ENCODE measurements around the gene LRFN3.
"Not testable (repeated sequence)": the region's sequence is repeated elsewhere in the genome, so short reads cannot be mapped to it uniquely, and the experiment has no call there.

Gene LRFN3

DNA sequence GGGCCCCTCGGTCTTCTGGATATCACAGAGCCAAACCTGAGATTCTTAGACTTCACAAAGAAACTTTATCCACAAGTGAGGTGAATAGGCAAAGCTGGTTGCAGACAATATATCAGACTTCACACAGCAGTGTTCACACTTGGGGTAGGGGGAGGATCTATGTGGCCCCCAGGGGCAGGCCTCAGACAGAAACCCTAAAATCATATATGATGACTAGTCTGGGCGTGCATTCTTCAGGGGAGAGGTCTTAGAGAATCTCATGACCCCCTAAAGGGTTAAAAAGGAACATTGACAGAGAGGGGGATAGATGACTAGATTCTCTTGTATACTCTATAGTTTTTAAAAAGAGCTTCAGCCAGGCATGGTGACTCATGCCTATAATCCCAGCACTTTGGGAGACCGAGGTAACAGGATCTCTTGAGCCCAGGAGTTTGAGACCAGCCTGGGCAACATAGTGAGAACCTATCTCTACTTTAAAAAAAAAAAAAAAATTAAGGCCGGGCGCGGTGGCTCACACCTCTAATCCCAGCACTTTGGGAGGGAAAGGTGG is 30.9 kb upstream of the LRFN3 start:
- no peak for DNase-seq

DNA sequence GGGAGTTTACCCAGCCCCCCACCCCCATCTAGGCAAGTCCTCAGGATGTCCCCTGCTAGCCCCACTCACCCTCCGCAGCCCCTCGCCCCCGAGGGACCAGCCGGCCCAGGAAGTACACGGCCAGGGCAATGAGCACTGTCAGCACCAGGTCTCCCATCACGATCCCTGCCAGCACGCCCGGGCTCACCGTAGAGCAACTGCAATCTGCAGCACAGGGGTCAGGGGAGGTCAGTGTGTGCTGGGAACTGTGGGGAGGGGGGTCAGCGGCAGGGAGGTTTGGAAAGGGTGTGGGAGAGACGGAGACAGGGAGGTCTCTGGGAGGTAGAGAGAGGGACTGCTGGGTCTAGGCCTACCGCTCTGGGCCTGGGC is 28.8 kb upstream of the LRFN3 start:
- no peak for DNase-seq

DNA sequence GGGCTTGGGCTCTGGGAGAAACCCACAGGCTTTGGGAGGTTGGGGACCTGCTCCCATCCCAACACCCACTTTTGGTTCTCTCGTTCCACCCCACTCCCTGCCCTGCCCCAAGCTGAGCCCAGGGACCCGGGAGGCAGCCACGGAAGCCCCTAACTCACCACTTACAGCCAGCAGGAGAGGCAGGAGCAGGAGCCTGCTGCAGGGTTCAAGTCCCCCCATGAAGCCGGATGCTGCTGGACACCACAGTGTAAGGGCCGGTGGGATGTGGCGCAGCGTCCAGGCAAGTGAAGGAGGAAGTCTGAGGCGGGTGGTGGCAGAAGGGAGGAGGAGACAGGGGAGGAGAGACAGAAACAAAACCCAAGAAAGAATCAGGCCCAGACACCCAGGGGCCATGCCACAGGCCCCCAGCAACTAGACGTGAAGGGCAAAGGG is 28.1 kb upstream of the LRFN3 start, which contains the start of gene TYROBP:
Gene TYROBP (minus strand): TSS at position 286 of the 432 bp plus-strand sequence. CDS start 67 bp downstream, at position 219.
- DNase-seq: no peak

DNA sequence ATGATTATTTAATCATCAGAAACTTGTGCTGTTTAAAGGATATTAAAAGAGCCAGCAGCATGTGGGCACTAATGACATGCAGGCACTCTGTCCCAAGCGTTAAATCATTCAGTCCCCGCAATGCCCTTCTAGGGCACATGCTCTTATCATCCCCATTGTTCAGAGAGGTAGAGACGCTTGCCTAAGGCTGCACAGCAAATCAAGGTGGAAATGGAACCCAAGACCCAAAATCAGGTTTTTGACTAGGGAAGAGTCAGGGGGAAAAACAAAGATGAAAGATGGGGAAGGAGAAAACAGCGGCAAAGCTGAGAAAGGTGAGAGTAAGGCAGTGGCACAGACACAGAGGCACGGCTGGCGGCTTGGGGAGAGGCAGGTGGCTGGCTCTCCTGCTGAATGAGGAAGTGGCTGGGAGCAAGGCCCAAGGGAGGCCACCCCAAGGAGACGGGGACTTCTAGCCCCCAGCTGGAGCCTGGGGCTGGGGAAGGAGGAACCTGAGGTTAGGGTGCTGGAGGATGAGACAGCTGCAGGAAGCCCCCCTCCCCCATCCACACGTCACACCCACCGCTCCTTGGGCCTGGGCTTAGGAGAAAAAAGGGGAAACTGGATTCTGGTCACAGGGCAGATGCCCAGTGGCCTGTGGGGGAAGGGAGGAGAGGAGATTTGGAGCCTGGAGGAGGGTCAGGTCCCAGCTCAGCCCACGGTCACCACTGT is 27.0 kb upstream of the LRFN3 start:
- no peak for DNase-seq

DNA sequence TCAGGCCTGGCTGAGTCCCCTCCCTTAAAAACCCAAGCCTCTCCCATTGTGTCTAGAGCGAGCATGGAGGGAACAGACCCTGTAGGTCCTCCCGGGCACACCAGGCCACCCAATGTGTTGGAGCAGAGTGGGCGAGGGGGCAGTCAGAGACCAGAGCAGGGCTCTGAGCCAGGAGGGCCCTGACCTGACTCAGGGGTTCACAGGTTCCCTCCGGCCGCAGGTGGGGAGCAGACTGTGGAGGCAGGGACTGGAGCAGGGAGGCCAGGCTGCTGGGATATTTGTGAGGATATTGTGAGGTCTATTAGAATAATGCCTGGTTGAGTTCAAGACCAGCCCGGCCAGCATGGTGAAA is 26.5 kb upstream of the LRFN3 start:
- no peak for DNase-seq

DNA sequence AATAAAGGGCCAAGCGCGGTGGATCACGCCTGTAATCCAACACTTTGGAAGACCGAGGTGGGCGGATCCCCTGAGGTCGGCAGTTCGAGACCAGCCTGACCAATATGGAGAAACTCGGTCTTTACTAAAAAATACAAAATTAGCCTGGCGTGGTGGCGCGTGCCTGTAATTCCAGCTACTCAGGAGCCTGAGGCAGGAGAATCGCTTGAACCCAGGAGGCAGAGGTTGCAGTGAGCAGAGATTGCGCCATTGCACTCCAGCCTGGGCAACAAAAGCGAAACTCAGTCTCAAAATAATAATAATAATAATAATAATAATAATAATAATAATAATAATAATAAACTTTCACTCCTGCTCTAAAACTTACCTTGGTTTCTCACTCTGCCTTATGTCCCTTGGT is 25.8 kb upstream of the LRFN3 start:
- DNase-seq: not testable (repeated sequence)

DNA sequence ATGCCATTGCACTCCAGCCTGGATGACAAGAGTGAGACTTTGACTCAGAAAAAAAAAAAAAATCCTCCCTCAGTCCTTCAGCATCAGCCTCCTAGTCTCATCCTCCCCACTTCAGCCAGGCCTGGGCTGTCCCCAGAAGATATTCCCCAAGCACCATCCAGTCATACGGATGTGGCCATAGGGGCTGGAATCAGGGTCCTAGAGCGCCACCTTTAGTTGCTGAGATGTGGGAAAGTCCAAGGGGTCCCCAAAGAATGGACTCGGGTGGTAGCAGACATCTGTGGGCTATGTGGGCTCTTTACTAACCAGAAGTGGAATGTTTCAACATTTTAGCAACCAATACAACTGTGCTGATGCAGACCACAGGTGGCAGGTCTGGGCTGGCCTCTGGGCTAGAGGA is 25.0 kb upstream of the LRFN3 start:
- DNase-seq: no peak

DNA sequence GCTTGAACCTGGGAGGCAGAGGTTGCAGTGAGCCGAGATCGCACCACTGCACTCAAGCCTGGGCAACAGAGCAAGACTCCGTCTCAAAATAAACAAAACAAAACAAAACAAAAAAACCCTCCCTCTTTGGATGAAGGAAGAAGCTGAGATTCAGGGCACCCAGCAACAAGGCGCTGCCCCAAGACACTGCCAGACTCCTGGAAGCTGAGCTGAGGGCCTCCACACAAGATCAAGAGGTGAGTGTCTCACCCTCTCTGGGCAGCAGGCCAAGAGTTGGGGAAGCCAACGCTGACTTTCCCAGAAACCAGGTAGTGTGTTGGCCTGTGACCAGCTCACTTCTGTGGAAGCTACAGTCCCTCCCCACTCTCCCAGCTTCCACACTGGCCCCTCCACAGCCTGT is 24.4 kb upstream of the LRFN3 start:
- no peak for DNase-seq

DNA sequence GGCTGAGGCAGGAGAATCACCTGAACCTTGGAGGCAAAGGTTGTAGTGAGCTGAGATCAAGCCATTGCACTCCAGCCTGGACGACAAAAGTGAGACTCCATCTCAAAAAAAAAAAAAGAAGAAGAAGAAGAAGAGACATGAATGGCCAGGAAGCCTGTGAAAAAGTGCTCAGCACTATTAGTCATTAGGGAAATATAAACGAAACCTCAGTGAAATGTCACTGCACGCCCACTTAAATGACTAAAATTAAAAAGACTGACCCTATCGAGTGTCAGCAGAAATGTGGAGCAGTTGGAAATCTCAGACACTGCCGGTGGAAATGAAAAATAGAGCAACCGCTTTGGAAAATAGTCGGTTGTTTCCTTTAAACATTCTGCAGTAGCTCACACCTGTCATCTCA is 22.6 kb upstream of the LRFN3 start:
- no peak for DNase-seq

DNA sequence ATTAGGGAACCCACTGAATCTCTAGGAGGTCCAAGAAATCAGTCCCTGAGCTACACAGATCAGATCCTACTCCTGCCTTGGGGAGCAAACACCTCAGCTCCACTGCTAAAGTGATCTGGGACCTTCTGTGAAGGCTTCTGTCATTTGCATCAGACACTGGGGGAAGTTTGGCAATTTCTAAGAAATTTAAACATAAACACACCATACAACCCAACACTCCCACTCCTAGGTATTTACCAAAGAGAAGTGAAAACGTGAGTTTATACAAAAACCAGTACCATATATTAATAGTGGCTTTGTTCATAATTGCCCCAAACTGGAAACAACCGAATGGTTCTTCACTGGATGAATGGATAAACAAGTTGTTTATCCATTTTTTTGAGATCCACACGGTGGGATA is 20.7 kb upstream of the LRFN3 start:
- no peak for DNase-seq

DNA sequence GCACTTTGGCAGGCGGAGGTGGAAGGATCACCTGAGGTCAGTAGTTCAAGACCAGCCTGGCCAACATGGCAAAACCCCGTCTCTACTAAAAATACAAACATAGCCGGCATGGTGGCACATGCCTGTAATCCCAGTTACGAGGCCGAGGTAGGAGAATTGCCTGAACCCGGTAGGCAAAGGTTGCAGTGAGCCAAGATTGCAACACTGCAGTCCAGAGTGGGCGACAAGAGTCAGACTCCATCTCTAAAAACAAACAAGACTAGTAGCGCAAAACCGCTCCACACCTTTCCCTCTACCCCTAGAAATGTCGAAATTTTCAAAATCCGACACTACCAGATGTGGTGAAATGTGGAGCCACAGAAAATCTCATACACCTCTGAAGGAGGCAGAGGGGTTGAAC is 16.9 kb upstream of the LRFN3 start:
- no peak for DNase-seq

DNA sequence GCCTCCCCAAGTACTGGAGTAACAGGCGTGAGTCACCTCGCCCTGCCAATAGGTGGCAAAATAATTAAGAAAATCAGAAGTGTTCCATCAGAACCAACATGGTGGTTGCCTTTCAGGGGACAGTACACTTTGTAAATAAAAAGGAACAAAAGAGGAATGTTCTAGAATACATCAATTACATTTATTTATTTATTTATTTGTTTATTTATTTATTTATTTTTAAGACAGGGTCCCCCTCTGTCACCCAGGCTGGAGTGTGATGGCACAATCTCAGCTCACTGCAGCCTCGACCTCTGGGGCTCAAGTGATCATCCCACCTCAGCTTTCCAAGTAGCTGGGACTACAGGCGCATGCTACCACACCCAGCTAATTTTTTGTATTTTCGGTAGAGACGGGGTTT is 15.2 kb upstream of the LRFN3 start:
- DNase-seq: no peak

DNA sequence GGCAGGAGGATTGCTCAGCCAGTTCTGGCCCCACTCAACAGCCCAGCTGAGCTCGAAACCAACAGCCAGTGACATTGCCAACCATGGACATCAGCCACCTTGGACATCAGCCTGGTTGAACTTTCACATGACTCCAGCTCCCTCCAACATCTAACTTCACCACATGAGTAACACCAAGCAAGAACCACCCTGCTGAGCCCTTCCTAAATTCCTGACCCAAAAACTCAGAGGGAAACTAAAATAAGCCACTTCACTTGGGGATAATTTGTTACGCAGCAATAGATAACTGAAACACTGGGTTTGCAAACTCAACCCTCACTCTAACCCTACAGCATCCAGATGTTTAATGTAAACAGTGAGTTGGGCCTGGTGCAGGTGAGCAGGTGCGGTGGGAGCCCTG is 10.7 kb upstream of the LRFN3 start:
- no peak for DNase-seq

DNA sequence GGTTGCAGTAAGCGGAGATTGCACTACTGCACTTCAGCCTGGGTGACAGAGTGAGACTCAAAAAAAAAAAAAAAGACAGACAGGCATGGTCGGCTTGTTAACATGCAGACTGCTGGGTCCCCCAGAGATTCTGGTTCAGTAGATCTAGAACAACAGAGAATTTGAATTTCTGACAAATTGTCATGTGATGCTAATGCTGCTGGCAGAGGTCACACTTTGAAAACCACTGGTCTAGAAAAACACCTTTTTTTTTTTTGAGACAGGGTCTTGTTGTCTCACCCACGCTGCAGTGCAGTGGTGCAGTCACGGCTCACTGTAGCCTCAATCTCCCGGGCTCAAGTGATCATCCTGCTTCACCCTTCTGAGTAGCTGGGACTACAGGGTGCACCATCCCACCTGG is 7.7 kb upstream of the LRFN3 start:
- no peak for DNase-seq

DNA sequence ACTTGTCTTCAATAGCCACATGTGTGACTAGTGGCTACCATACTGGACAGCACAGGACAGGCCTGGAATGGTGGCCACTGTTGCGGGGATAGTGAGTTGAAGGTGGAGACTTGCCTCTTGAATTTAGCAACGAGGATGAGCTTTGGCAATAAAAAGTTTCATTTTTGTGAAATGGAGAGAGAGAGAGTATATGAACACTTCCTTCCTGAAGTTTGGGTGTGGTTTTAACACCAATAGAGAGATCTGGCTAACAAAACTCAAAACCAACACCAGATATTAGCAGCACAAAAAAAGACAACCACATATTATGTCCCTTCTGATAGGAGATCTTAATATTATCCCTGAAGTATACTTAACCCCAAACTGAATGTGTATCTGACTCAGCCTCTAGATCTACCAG is 6.3 kb upstream of the LRFN3 start:
- no peak for DNase-seq

DNA sequence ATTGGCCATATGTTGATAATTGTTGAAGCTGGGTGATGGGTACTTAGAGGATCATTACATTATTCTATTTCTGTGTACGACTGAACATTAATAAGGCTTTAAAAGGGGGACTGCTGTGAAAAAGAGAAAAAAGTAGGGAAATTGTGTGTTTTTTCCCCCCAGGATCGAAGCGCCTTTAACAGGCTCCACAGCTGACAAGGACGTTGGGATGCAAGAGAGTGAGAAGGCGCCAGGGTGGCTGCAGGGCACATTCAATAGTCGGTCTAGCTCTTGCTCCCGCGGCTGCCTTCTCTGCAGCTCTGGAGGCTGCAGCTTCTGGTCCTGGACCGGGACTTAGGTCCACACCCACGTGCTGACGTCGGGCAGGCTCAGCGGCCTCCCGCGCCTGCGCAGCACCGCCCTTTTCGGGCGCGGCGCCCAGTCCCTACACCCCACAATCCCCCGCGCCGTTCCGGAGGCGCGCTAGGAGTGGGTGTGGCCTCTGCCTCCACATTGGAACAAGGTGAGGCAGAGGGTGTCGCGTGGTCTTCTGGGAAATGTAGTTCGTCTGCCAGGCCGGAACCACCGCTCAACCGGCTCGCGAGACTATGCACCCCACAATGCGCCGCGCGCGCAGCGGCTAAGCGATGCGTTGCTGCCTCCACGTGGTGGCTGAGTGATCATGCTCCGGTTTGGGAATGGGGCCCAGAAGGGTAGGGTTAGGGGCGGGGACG is 4.9 kb upstream of the LRFN3 start:
- DNase-seq: peak; percentile 97

DNA sequence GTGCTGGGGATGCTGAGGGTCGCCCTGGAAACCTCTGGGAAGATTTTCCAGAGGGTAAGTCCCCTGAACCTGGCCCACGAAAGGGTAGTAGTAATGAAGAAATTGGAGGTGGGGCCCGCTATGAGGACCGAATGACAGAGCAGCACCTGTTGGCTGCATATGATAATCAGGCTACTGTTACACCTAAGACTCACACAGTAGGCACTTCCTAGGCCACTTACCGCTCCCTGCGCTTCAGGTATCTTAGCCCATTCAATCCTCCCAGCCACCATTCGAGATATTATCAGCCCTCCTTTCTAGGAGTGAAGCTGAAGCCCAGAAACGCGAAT is 4.3 kb upstream of the LRFN3 start:
- DNase-seq: no peak

DNA sequence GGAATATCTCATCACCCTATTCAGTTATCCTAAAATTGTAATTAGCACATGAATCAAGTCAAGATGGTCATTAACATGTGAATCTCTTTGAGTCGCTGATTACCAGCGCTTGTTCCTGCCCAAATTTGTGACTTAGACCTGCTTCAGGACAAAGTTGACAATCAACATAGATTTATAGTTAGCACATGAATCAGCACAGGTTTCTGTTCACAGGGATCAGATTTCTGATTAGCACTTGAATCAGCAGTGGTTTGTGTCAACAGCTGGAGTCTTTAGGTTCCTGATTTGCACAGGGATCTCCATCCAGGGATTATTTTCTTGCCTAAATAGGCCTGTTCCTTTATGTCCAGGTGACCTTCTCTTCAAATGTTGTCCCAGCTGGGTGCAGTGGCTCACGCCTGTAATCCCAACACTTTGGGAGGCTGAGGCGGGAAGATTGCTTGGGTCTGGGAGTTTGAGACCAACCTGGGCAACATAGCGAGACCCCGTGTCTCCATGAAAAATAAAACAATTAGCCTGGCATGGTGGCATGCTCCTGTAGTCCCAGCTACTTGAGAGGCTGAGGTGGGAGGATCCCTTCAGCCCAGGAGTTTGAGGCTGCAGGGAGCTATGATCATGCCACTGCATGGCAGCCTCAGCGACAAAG is 3.8 kb upstream of the LRFN3 start:
- no peak for DNase-seq

DNA sequence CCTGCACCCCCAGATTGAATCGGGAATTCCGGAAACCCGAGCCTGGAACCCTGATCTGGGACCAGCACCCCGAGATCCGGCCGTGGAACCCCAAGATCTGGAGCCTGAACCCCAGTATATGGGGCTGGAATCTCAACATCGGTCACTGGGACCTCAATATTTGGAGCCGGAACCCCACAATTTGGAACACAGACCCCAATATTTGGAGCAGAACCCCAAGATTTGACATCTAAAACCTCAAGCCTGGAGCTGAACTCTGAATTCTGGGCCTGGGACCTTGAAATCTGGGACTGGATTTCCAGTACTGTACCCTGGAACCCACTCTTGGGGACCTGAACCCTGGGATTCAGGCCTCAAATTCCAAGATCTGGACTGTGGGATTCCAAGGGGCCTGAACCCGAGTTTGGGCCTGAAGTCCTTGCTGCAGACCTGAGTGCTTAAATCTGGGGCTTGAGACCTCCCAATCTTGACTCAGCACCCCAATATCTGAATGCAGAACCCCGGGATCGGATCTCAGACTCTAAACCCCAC is 629 bp downstream of the LRFN3 start:
- DNase-seq: no peak

DNA sequence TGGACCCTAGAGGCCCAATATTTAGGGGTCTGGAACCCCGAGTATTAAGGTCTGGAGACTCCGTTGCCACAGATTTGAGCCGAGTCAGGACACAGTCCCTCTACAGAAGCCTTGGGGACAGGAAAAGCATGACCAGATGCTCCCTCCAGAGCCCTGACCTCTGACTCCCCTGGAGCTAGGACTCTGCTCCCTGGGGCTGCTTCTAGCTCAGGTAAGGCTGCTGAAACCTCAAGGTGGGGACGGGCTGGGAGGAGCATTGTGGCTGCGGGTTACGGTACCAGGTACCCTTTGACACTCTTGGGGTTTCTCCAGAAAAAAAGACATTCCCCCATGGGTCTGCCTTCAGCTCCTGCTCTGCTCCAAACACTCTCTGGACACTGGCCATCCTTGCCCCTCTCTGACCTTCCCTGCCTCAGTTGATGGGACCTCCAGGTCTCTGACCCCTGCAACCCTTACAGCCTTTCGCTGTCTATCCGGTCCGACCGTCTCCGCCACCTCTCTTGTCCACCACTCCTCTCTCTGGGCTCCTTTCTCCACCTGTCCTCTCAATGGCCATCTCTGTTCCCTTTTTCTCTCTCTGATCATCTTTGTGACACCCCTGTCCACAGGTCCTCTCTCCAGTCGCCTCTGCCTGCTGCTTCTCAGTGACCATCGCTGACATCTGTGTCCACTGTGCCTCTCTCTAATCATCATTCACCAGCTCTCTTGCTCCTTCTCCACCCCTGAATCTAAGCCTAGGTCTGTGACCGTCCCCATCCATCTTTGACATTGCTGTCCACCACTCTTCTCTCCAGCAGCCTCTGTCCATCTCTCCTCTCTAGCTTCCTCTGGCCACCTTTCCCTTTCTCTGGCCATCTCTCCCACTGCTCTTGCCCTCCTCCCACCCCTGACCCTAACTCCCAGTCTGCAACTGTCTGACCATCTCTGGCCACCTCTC is 1.4 kb downstream of the LRFN3 start:
- DNase-seq: no peak

DNA sequence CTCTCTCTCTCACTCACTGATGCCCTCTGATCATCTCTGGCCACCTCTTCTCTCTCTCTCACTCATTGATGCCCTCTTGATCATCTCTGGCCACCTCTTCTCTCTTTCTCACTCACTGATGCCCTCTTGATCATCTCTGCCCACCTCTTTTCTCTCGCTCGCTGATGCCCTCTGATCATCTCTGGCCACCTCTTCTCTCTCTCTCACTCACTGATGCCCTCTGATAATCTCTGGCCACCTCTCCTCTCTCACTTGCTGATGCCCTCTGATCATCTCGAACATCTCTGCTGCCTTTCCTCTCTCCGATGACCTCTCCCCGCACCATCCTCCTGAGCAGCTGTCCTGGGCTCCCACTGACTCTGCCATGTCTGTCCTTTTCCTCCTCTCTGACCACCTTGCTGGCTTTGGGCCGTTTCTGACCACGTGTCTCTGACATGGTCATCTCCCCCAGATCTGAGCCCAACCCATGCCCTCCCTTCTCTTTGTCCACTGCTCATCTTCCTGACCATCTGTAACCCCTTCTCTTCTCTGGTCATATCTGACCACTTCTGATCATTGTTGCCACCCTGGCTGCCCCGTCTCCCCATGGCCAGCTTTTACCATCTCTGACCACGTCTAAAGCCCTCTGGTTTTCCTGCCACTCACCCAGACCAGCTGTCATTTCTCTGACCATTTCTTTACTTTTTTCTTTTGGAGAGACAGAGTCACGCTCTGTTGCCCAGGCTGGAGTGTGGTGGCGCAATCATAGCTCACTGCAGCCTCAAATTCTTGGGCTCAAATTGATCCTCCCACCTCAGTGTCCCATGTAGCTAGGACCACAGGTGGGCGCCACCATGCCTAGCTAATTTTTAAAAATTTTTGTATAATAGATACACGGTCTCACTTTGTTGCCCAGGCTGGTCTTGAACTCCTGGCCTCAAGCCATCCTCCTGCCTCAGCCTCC is 2.4 kb downstream of the LRFN3 start:
- DNase-seq: no peak
